Spleen (tissue), 11 donors: ENCODE results near the gene TSPAN1. TPM values are rescaled to one million over a fixed set of nuclear protein-coding genes. Genes with fewer than 3 reads are reported as not detected.

Experiments
- DNase-seq: peaks from one replicate; pipeline ENCODE4 v3.0.0-alpha.2; 2020
- H3K27ac ChIP-seq, 8 donors: fragments of 200-600 bp; sonication (generic) in 7 of 8; 1 replicate in 4 of 8; 2 replicates in 4 of 8; pipeline versions ENCODE4 v1.5.0 to v1.8.0; 2016 to 2021; ENCODE audit warnings: inconsistent platforms in 4 of 8, mild to moderate bottlenecking in 4 of 8, moderate library complexity in 1 of 8
- H3K27me3 ChIP-seq, 7 donors: fragments of 200-600 bp; sonication (generic) in 6 of 7; replicated peaks in 1 of 7; 1 replicate in 4 of 7; 2 replicates in 3 of 7; pipeline versions ENCODE4 v1.5.0 to v1.8.0; 2016 to 2021; ENCODE audit warnings: inconsistent platforms in 3 of 7, mild to moderate bottlenecking in 1 of 7
- H3K36me3 ChIP-seq, 6 donors: fragments of 200-600 bp; sonication (generic) in 5 of 6; 1 replicate in 4 of 6; 2 replicates in 2 of 6; pipeline versions ENCODE4 v1.5.0 to v1.8.0; 2016 to 2021; ENCODE audit warnings: inconsistent platforms in 2 of 6
- H3K4me1 ChIP-seq, 6 donors: fragments of 200-600 bp; sonication (generic) in 5 of 6; 1 replicate in 3 of 6; 2 replicates in 3 of 6; pipeline versions ENCODE4 v1.5.0 to v1.8.0; 2016 to 2021; ENCODE audit warnings: inconsistent platforms in 3 of 6
- H3K4me3 ChIP-seq, 8 donors: fragments of 200-600 bp; sonication (generic) in 7 of 8; 1 replicate in 4 of 8; 2 replicates in 4 of 8; pipeline versions ENCODE4 v1.5.0 to v1.8.0; 2016 to 2021; ENCODE audit warnings: inconsistent platforms in 4 of 8, mild to moderate bottlenecking in 4 of 8, moderate library complexity in 2 of 8
- H3K9me3 ChIP-seq, 8 donors: fragments of 200-600 bp; sonication (generic) in 7 of 8; 1 replicate in 4 of 8; 2 replicates in 4 of 8; pipeline versions ENCODE4 v1.5.0 to v1.8.0; 2016 to 2021; ENCODE audit warnings: inconsistent platforms in 4 of 8
- POLR2A ChIP-seq, 3 donors: fragments of 450-650 bp; IDR thresholded peaks; one replicate each; pipeline ENCODE4 v1.5.1; 2017; ENCODE audit warnings: antibody characterized with exemption in 3 of 3, mild to moderate bottlenecking in 1 of 3
- POLR2AphosphoS5 ChIP-seq, 3 donors: sonication (generic); formaldehyde crosslinking; IDR thresholded peaks; one replicate each; pipeline ENCODE4 v1.5.1; 2017; ENCODE audit warnings: antibody characterized with exemption in 3 of 3
- WGBS, 5 donors: extraction: QIAGEN DNeasy Blood & Tissue Kit in 3 of 5; methylation state at CpG; one replicate each; pipeline versions ENCODE4 v1.1.5 to v1.1.7; 2013 to 2018; 5-methylcytosine and 5-hydroxymethylcytosine counted together
- intact Hi-C: fragments of 100-400 bp; cut with DNase I; formaldehyde crosslinking; loops from one replicate; pipeline ENCODE4 v1.15.0; 2023; ENCODE audit warnings: low total_unique reads
- polyA plus RNA-seq, 3 donors: library from polyadenylated mRNA; stranded (reverse); fragments of 200-250 nt; gene quantifications; one replicate each; pipeline ENCODE4 v1.2.1, GENCODE V29; 2013
- total RNA-seq, 7 donors: library from RNA; depleted of rRNA in 3 of 7; stranded (reverse); fragments of >200 nt in 3 of 7; fragmentation: NEBNext Ultra II Directional in 4 of 7; extraction: Animal tissue kit (Norgen Biotek cat#: 25700) in 4 of 7; gene quantifications; one replicate each; pipeline versions ENCODE4 v1.1.0 to v1.2.1, GENCODE V29; 2016 to 2021
- TF ChIP-seq, protein P1 (sequence below), 11 experiments: fragments of 200-600 bp in 7 of 11; fragments of 450-650 bp in 4 of 11; sonication (generic) in 4 of 11; IDR thresholded peaks in 8 of 11; conservative IDR thresholded peaks in 3 of 11; 1 replicate in 7 of 11; 2 replicates in 4 of 11; pipeline versions ENCODE4 v1.4.0 to v1.8.0; 2016 to 2021; ENCODE audit warnings: antibody characterized with exemption in 11 of 11, inconsistent platforms in 4 of 11, mild to moderate bottlenecking in 1 of 11
- donor health status: healthy with polysubstance abuse.
- donor health status: DM: no; HTN: no; CAD: no; lungs with moderate emphysema.
- donor health status: DM: no; HTN: no; CAD: no.
- donor health status: Bipolar disorder and iron deficiency.
- donor health status: healthy.
- donor health status: DM: no; HTN: no; CAD: no.
- donor health status: DM: yes; HTN: yes; CAD: no.

TSPAN1 gene
- total and polyA plus RNA-seq, 10 donors, result 0.85 to 3.2 (median 1.5) TPM; not detected in 2

DNA sequence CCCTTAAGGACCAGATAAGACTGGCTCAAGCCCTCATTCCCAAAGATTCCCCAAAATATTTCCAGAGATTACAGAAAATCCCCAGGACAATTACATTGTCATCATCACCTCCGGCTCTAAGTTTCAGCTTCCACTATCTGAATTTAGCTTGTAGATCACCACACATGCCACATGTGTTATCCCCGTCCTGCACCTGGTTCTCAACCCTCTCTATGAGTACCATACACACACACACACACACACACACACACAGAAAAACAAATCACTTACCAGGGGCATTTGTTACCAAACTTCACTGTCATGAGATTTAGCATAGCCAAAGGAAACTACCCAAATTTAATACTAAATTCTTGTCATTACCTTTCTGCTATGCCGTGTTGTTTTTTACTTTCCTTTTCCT lies 15.4 kb upstream of the TSPAN1 start:
- no peak for TF ChIP-seq POLR2A (IDR thresholded peaks at IDR 0.05)
- no peak for TF ChIP-seq POLR2AphosphoS5 (IDR thresholded peaks at IDR 0.05)
- TF ChIP-seq, protein P1, sequence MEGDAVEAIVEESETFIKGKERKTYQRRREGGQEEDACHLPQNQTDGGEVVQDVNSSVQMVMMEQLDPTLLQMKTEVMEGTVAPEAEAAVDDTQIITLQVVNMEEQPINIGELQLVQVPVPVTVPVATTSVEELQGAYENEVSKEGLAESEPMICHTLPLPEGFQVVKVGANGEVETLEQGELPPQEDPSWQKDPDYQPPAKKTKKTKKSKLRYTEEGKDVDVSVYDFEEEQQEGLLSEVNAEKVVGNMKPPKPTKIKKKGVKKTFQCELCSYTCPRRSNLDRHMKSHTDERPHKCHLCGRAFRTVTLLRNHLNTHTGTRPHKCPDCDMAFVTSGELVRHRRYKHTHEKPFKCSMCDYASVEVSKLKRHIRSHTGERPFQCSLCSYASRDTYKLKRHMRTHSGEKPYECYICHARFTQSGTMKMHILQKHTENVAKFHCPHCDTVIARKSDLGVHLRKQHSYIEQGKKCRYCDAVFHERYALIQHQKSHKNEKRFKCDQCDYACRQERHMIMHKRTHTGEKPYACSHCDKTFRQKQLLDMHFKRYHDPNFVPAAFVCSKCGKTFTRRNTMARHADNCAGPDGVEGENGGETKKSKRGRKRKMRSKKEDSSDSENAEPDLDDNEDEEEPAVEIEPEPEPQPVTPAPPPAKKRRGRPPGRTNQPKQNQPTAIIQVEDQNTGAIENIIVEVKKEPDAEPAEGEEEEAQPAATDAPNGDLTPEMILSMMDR (IDR thresholded peaks at IDR 0.05 in 8 of 11, conservative IDR thresholded peaks at IDR 0.05 in 3 of 11), result no peak
- H3K9me3 ChIP-seq, result no peaks in the 10 kb centered on the region
- no peak overlapping the region for H3K27ac ChIP-seq
- H3K36me3 ChIP-seq, result no peaks in the 10 kb centered on the region
- intact Hi-C loops, result no loop called here
- no peaks in the 10 kb centered on the region for H3K4me1 ChIP-seq
- H3K4me3 ChIP-seq, result no peak overlapping the region
- 69 to 83% (median 75%) methylated on average over 3 of the region's 3 CpGs for WGBS, 5 donors
- DNase-seq, result no peak
- H3K27me3 ChIP-seq, result no peaks in the 10 kb centered on the region

DNA sequence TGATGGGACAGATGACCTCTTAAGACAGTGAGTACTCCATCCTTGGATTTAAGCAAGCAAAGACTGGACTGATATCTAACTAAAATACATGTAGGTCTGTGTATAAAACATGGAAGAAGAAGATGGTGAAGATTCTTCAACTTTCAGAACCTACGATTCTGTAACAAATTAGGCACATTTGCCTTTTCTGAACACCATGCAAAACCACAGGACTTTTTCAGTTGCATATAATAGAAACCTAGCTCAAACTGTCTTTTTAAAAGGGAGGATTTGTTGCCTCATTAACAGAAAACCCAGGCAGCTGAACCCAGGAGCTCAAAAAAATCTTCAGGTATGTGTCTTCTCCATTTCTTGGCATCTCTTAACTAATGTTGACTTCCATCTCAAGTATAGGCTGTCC lies 14.7 kb upstream of the TSPAN1 start:
- Histone ChIP-seq H3K36me3 (no peaks in the 10 kb centered on the region), H3K9me3 (no peaks in the 10 kb centered on the region), H3K4me3 (no peak overlapping the region), H3K4me1 (no peaks in the 10 kb centered on the region), H3K27ac (no peak overlapping the region), H3K27me3 (no peaks in the 10 kb centered on the region)
- DNase-seq, result no peak
- WGBS, 5 donors, result 71 to 86% (median 80%) methylated on average over 1 of the region's 1 CpG
- TF ChIP-seq, protein P1 (IDR thresholded peaks at IDR 0.05 in 8 of 11, conservative IDR thresholded peaks at IDR 0.05 in 3 of 11), result no peak
- TF ChIP-seq POLR2A (IDR thresholded peaks at IDR 0.05), result no peak
- no peak for TF ChIP-seq POLR2AphosphoS5 (IDR thresholded peaks at IDR 0.05)
- intact Hi-C loops, result no loop called here

GRCh38 chr1:46166521-46167462 lies 8.1 kb upstream of the TSPAN1 start:
- Histone ChIP-seq H3K27ac (peak overlapping the region; percentile 14 to 84 (median 79)), H3K4me3 (peak overlapping the region; percentile 10 to 72 (median 44)), H3K36me3 (no peaks in the 10 kb centered on the region), H3K9me3 (no peaks in the 10 kb centered on the region), H3K4me1 (peaks cover 14 to 52% (median 38%) of the 10 kb centered on the region in 6 donors), H3K27me3 (peaks cover 0 to 11% (median 0%) of the 10 kb centered on the region in 7 donors)
- intact Hi-C loops, result no loop called here
- 3 to 23% (median 4%) methylated on average over 38 to 47 of the region's 47 CpGs for WGBS, 5 donors
- TF ChIP-seq, protein P1 (IDR thresholded peaks at IDR 0.05 in 8 of 11, conservative IDR thresholded peaks at IDR 0.05 in 3 of 11), result peak in 1 of 11 experiments; percentile 6
- peak; percentile 70 to 82 (median 81) for TF ChIP-seq POLR2AphosphoS5 (IDR thresholded peaks at IDR 0.05)
- TF ChIP-seq POLR2A (IDR thresholded peaks at IDR 0.05), result no peak
- peak; percentile 88 for DNase-seq

DNA sequence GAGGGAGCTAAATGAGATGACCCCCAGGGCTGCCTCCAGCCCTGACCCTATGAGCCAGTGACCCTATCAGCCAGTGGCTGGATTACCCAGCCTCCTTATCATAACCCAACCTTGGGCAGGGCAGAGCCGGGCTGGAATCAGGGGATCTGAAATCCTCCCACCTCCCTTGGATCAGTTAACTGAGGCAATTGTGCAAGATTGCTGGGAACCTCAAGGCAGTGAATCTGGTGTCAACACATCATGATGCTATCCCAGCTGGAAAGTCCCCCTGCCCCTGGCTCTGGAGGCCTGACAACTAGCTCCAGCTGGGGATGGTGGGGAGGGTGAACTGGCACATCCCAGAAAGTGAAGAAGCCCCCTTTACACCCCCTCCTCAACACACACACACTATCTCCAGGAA lies 6.4 kb upstream of the TSPAN1 start:
- Histone ChIP-seq H3K4me3 (no peak overlapping the region), H3K4me1 (peaks cover 14 to 67% (median 45%) of the 10 kb centered on the region in 6 donors), H3K36me3 (no peaks in the 10 kb centered on the region), H3K9me3 (no peaks in the 10 kb centered on the region), H3K27ac (peak overlapping the region in 4 of 8 donors; percentile 4 to 70 (median 29)), H3K27me3 (peaks cover 0 to 11% (median 0%) of the 10 kb centered on the region in 7 donors)
- DNase-seq, result no peak
- intact Hi-C loops, result no loop called here
- TF ChIP-seq POLR2AphosphoS5 (IDR thresholded peaks at IDR 0.05) (no peak), POLR2A (IDR thresholded peaks at IDR 0.05) (no peak)
- TF ChIP-seq, protein P1 (IDR thresholded peaks at IDR 0.05 in 8 of 11, conservative IDR thresholded peaks at IDR 0.05 in 3 of 11), result no peak
- 43 to 81% (median 50%) methylated on average over 1 of the region's 1 CpG for WGBS, 5 donors
